NCI-H2029 treated with DMSO at 0.1 percent for 48 hours (cell line): Measurements from ENCODE around the gene LMO1.
A peak's percentile ranks its signal among the peaks of the same experiment; 100 is the strongest.

ENCODE experiments used
- DNase-seq: peaks from one replicate; lab custom pipeline; 2025; lab: John Stamatoyannopoulos, UW

The LMO1 gene

DNA sequence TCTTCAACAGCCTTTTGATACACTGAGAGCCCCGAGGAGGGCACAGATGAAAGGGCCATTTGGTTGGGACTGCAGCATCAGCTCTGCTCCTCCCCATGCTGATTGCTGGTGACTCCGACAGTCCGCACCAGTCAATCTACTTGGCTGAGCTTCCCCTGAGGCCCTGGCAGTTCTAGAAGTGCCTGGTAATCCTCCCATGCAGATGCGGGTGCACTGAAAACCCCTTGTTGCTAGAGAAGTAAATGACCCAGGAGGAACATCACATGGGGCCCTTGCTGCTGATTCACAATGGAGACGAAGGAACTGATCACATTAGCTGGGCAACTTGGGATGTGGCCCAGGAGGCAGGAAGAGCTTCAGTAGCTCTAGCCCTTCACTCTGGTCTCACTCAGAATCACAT is 59.7 kb downstream of the LMO1 start:
- no peak for DNase-seq

DNA sequence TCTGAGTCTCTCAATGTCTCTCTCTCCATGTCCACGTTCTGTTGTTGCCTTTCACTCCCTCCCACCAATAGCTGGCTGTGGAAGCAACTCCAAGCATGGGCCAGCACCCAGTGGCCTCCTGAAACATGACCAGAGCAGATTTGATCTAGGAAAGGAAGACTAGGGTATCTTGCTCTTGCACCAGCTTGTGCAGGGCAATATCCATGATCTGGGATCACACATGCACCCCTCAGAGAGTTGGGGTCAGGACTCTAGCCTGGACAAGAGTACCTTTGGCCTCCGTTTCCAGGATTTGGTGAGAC is 60.3 kb downstream of the LMO1 start:
- DNase-seq: no peak

DNA sequence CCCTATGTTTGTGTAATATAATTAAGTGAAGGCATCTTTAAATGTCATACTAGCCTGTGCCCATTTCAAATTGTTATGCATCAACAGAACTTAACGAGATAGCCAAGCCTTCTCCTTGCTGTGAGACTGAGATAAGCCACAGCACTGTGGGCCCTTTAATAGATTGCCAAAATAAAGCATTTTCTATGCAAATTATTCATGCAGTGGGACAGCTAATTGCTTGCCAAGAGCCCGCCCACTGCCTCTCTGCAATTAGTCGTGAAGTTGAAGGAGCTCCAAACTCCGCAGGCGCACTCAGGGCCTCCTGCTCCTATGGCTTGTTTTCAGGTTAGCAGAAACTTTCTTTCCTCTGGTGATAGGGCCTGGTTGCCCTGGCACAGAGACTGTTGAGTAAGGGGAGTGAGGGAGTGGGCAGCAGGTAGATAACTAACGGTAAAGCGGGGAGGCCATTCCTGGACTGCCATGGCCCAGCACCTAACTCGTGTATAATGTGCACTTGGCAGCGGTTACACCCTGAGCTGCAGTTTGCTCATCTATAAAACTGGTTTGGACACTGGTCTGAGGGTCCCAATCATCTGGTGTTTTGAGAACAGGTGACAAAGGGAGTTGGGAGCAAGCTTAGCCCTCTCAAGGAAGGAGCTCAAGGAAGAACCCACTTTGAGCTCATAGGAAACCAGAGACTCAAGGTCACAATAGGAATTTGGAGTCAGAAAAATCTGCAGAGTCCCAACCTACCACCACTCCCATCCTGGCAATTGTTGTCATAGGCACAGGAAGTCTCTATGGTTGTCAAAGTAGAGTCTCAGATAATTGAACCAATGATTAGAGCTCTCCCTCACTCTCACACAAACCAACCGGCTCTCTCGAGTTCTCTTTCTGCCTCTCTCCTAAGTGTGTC is 60.9 kb downstream of the LMO1 start:
- DNase-seq: no peak

DNA sequence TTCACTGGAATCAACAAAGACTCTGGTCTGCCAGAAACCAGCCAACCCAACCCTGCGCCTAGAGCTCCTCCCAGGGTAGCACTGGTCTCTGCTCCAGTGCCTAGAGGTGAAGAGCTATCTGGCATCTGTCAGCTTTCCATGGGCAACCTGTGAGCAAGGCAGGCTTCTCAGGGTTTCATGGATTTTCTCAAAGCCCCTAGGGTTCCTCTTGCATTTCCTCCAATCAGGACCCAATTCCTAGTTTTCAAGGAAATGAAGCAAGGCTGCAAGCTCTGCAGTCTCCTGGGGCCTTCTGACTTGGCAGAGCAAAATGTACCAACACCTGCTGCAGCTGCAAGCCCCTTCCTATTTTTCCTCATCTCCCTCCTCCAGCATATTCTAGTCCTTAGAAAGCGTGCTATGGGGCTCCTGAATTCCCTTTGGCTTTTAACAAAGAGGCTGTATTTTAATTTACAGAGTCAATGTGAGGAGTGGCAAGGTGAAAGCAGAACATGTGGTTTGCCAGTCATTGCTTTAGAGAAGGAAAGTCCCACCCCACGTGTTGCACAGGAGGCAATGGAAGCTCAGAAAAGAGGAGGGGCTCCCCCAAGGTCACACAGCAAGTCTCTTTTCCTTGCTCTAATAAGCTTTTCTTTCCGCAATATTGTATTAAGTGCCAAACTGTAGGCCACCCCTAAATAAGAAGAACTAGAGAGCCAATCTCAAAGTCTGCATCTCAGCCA is 61.9 kb downstream of the LMO1 start:
- no peak for DNase-seq

DNA sequence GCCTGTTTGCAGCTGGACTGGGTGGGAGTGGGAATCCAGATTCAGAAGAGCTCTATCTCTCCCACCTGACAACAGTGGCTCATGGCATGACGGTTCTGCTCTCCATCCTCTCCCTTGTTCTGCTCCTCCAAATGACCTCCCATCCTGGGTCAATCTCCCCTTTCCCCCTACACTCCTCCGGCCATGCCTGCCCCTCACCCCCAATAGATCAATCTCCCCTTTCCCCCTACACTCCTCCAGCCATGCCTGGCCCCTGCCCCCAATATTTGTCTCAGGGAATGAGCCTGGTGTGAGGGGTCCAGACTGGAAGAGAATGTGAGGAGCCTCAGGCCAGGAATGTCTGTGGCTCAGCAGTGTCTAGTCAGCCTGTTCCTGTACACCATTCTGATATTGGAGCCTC is 64.0 kb downstream of the LMO1 start:
- DNase-seq: no peak

DNA sequence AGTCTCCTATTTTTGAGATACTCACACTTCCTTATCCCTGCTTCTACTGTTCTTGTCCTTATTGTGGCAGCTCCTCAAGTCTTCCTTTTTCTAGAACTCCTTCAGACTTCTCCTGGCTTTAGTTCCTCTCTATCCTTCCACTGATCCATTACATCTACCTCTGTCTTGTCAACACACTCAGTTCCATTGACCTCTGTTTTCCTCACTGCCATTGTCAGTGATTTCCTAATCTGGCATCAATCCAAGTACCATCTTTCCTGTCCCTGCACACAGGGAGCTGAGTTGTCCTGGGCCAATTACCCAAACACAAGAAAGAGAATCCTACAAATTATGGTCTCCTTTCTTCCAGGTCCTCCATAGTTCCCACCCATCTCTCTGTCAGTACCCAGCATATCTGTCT is 66.9 kb downstream of the LMO1 start:
- no peak for DNase-seq

DNA sequence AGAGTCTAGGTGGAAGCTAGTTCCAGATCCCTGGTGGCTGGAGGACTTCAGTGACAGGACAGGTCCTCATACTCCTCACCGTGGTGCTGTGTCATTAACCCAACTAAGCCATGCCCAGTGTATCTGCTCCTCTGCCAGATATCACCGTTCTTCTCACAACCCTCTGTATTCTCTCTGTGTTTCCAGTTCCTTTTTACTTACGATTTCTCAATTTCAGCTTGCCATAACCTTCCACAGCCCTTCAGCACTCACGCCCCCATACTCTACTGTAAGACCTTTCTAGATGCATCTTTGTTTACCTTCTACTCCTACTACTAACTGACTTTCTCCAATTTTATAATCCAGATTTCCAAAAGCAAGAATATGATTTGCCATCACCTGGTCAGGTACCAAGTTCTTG is 68.7 kb downstream of the LMO1 start:
- DNase-seq: no peak

DNA sequence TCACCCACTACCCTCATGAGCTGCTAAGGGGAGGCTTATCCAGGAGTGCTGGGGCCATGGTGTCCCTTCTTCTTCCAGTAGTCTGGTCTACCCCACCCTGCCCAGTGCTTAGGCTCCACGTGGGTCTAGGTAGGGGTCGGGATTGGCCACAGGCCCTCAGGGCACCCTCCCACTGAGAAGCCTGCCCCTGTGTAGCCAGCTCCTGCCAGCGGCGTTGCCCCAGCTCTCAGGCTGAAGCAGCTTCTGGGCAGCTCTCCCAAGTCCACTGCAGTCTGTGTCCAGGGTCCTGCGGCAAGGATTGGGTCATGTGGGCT is 70.8 kb downstream of the LMO1 start:
- DNase-seq: no peak

DNA sequence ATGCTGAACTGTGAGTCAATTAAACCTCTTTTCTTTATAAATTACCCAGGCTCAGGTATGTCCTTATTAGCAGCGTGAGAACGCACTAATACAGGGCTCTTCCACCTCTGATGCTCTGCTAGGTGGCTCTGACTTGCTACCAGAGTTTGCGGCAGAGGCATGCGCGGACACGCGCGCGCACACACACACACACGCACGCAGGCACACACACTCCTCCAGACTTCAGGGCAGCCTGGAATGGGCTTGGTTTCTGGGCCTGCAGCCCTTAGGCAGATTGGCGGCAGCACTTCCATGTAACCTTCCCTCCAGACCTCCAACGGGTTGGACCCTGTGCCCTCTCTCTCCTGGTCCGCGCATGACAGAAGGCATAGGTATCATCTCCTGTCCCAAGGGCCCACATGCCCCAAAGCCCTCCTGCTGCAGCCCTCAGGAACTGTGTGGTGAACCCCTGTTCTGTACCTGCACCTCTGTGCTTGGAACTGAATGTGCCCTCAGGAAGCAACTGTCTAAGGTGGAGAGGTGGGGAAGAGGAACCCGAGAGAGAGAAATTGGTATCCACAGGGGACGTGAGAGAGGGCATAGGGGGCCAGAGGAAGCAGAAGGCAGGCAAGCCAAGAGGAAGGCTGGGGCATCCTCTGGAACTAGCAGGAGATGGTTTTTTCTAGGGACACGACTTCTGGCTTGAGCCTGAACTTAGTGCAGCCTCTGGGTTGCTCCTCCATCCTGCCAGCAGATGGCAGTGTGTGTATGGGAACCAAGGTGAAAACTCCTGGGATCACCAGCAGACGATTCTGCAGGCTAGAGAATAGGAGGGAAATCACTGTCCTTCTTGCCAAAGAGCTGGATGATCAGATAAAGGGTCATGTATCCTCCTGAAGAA is 71.4 kb downstream of the LMO1 start:
- peak; percentile 52 for DNase-seq

DNA sequence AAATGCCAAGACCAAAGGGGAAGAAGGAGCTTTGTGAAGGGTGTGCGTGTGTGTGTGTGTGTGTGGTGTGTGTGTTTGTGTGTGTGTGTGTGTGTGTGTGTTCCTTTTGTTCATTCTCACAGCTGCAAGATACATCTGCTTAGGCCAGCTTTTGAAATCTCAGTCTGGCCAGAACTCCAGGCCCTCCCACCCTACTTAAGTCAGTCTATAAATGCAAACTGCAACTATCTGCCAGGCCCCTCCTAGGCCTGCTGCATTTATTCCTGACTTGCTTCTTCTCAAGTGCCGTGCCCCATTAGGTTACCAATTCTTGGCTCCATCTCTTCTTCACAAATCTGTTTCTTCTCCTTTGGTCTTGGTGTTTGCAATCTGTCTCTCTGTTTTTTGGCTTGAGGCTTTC is 73.2 kb downstream of the LMO1 start:
- no peak for DNase-seq

DNA sequence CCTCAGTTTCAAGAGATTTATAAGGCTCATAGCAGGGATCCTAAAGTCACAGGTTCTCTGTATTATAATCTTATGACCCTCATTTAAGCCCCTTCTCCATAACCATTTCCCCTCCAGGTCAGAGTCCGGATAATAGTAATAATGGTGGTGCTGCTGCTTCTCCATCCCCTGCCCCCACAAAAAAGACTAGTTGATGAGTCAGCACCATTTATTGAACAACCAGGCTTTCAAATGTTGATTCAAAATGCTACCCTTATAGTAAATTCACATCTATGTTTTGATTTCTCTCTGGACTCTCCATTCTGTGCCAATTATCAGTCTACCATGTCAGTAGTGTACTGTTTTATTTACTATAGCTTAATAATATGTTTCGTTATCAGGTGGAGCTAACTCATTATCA is 77.2 kb downstream of the LMO1 start:
- no peak for DNase-seq

DNA sequence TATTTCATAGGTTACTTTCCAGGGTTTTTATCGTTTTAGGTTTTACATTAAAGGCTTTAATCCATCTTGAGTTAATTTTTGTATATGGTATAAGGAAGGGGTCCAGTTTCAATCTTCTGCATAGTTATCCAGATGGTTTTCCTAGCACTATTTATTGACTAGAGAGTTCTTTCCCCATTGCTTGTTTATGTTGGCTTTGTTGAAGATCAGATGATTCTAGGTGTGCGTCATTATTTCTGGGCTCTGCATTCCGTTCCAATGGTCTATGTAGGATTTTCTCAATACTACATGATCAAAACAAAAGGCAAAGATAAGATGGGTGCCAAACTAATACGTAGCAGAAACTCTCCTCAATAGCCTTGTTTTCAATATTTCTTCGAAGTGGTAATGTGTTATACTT is 80.6 kb downstream of the LMO1 start:
- no peak for DNase-seq

DNA sequence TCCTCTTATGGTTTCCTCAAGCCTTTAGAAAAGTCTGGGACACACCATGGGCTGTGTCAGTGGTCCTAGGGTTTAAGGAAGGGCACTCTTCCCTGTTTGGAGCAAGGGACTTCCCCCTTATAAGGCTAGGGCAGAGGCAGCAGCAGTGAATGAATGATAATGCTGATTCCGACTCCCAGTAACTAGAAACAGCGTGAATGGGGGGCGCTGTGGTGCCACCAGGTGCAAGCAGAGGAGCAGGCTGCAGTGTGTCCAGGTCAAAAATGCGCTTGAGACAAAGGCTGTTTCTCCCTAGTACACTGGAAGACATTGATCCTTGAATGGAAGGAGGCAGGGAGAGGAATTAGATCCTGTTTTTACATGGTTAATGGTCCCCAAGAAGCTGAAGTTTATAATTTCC is 83.2 kb downstream of the LMO1 start:
- DNase-seq: no peak

DNA sequence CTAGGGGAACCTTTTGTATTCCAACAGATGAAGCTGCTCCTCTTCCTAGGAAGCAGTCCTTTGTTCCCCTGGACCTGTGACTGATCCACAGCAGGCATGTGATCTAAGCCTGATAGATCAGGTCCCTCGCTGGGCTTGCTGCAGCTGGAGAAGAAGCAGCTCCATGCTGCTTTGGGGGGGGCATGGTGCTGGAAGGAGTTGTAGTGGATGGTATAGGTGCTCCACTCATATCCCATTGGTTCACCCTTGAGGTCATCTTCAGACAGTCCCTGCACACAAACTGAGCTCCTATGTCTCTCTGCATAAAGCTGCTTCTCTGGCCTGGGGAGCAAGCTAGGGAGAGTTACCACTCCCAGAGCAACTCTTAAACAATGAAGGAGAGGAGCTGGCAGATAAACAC is 85.4 kb downstream of the LMO1 start:
- DNase-seq: no peak

DNA sequence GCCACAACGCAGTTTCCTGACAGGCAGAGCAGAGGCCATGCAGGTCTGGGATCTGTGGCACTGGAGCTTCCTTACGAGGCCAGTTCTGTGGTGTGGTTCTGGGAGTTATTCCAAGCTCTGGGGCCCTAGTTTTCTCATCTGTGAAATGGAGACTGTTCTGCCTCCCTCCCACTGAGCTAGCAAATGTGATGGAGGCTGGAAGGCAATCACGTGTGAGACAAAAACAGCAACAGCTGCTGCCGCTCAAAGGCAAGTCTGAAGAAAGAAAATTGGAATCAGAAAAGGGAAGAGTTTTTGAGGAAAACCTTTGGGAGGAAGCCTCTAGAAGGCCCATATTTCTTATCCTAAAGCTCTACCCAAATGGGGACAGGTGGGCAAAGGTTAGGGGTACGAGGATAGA is 86.5 kb downstream of the LMO1 start:
- DNase-seq: no peak
